HCT116 (cell line): ENCODE data around the gene FATE1.

ENCODE experiments used
- EZH2 ChIP-seq: fragments of 200-600 bp; sonication (generic); IDR thresholded peaks from 2 replicates; pipeline ENCODE4 v1.6.1; 2017; ENCODE audit warnings: antibody characterized with exemption, mixed run types
- EZH2phosphoT487 ChIP-seq: fragments of 200-600 bp; IDR thresholded peaks from 2 replicates; pipeline ENCODE4 v1.6.1; 2018; ENCODE audit warnings: antibody characterized with exemption, borderline replicate concordance
- POLR2A ChIP-seq: IDR thresholded peaks from 2 replicates; pipeline ENCODE4 v1.7.0; 2011; ENCODE audit warnings: borderline replicate concordance; ENCODE audit not compliant: insufficient read depth, insufficient read length; ENCODE audit errors: extremely low read depth
- POLR2AphosphoS5 ChIP-seq: IDR thresholded peaks from 2 replicates; pipeline ENCODE4 v1.6.1; 2011; ENCODE audit warnings: mild to moderate bottlenecking, low read depth, low read length, moderate library complexity
- SP1 ChIP-seq: IDR thresholded peaks from 2 replicates; pipeline ENCODE4 v1.6.1; 2012; ENCODE audit warnings: low read depth
- ZFX ChIP-seq: fragments of 450-650 bp; IDR thresholded peaks from 2 replicates; pipeline ENCODE4 v1.6.1; 2017
- TF ChIP-seq, protein P1 (sequence below), 3 experiments: fragments of 200-600 bp in 1 of 3; sonication (generic) in 1 of 3; IDR thresholded peaks in 2 of 3; conservative IDR thresholded peaks in 1 of 3; 2 replicates each; pipeline ENCODE4 v1.5.1; 2012 to 2017; ENCODE audit warnings: low read depth in 2 of 3, low read length in 2 of 3, antibody characterized with exemption in 1 of 3, borderline replicate concordance in 1 of 3, control low read depth in 1 of 3, mild to moderate bottlenecking in 1 of 3, mixed read lengths in 1 of 3, mixed run types in 1 of 3, moderate library complexity in 1 of 3; ENCODE audit not compliant: insufficient read depth in 1 of 3

DNA sequence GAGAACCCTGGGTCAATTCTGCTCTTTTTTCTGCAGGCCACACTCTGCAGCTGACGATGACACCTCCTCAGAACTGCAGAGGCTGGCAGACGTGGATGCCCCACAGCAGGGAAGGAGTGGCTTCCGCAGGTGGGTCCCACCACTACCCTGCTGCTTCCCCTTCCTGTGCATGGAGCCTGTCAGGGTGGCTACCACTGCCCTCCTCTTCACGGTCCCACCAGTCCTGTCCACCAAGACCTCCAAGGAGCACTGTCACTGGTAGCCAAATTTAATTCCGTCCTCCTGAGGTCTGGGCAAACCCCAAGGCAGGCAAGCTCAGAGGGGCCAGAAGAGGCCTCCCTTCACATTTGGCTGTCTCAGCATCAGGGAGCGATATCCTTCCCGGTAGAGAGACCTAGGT, 22.9 kb downstream of the FATE1 start:
- TF ChIP-seq EZH2 (no peak), ZFX (no peak), SP1 (no peak), POLR2AphosphoS5 (no peak), EZH2phosphoT487 (no peak), POLR2A (no peak)
- TF ChIP-seq, protein P1, sequence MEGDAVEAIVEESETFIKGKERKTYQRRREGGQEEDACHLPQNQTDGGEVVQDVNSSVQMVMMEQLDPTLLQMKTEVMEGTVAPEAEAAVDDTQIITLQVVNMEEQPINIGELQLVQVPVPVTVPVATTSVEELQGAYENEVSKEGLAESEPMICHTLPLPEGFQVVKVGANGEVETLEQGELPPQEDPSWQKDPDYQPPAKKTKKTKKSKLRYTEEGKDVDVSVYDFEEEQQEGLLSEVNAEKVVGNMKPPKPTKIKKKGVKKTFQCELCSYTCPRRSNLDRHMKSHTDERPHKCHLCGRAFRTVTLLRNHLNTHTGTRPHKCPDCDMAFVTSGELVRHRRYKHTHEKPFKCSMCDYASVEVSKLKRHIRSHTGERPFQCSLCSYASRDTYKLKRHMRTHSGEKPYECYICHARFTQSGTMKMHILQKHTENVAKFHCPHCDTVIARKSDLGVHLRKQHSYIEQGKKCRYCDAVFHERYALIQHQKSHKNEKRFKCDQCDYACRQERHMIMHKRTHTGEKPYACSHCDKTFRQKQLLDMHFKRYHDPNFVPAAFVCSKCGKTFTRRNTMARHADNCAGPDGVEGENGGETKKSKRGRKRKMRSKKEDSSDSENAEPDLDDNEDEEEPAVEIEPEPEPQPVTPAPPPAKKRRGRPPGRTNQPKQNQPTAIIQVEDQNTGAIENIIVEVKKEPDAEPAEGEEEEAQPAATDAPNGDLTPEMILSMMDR (IDR thresholded peaks at IDR 0.05 in 2 of 3, conservative IDR thresholded peaks at IDR 0.05 in 1 of 3; ENCODE audit: borderline replicate concordance in 1 of 3, insufficient read depth in 1 of 3, low read depth in 2 of 3, low read length in 2 of 3): no peak
